HG02973 (cell line): ENCODE measurements around the gene KIF7.

Experiments
- ATAC-seq: cut with Tn5 transposase; IDR thresholded peaks from one replicate; pipeline ENCODE4 v1.9.1; 2021; ENCODE audit warnings: moderate library complexity; ENCODE audit not compliant: unreplicated experiment

KIF7 gene

GRCh38 chr15:89648106-89649012 lies 6.9 kb downstream of the KIF7 start:
- no peak for ATAC-seq

DNA sequence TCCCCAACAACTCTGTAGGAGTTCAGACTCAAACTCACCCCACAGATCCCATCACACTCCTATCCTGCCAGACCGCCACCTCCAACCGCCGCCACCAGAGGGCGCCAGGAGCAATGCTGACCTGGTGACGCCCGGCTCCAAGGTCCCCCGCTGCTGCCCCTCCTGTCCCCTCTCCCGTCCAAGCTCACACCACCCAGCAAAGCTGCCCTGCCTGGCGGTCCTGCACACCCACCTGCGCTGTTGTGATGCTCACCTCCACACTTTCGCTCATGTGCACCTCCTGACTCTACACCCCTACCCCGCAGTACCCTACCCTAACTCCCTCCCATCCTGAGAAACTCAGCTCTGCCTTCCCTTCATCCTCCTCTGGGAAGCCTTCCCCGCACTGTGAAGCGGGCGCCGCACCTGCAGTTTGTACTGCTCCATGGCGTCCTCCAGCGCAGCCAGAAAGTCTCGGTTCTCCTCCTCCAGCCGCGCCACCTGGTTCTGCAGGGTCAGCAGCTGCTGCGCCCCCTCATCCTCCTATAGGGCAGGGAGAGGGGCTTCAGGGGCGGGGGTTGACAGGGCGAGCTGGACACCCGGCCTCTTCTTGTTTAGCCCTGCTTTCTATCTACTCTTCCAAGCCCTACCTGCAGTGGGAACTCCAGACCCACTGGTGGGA lies 7.9 kb downstream of the KIF7 start:
- ATAC-seq = no peak

- ATAC-seq = no peak
Measured at GRCh38 chr15:89646416-89647141, 8.7 kb downstream of the KIF7 start.

DNA sequence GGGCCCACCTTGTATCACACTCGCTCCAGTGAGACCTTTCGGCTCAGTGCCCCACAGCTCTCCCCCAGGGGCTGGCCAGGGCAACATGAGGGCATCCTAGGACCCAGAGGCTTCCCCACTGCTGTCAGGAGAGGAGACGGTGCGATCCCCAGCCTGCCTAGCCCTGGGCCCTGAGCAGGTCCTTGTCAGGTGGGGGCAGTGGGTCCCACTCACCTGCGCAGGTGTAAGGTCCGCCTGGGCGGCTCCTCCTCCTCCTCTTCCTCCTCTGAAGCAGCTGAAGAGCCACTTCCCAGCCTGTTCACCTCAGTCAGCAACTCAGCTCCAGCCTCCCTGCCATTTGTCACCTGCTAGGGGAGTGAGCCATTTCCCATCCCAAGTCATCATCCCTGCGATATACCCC lies 9.6 kb downstream of the KIF7 start:
- no peak for ATAC-seq

GRCh38 chr15:89642106-89642505 lies 13.2 kb downstream of the KIF7 start:
- no peak for ATAC-seq

- no peak for ATAC-seq
Measured at GRCh38 chr15:89641053-89641452, 14.2 kb downstream of the KIF7 start.

GRCh38 chr15:89640245-89640644 lies 15.0 kb downstream of the KIF7 start:
- ATAC-seq = no peak

GRCh38 chr15:89633585-89633984 lies 21.7 kb downstream of the KIF7 start:
- no peak for ATAC-seq

DNA sequence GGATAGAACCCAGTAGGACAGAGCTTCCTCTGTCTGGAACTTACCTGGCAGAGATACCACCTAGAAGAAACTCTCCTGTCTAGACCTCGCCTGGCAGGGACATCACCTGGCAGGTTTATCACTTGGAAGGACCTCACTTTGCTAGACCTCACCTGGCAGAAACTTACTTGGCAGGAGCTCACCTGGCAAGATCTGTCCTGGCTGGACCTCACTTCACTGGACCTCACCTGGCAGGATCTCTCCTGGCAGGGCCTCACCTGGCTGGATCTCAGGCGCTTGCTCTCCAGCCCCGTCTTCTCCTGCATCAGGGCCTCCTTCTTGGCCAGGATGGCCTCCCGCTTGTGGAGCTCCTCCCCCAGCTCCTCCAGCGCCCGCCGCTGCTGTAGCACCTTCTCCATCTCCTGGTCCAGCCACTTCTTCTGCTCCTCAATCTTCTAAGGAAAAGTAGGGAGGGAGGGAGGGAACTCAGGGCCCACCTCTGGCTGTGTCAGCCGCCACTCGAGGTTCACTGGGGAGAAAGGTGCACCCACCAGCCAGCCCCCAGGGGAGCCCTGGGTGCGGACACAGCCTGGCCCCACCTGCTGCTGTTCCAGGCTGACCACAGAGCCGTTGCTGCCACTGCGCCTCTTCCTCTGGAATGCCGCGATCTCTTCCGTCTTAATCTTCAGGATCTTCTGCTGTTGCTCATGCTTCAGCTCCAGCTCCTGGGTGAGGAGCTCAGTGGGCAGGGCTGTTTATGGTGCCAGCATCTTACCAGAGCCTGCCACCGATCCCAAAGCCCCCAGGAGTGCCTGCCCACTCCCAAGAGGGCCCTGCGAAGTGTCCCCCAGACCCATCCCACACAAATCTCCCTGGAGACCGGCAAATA lies 22.5 kb downstream of the KIF7 start:
- ATAC-seq = no peak

DNA sequence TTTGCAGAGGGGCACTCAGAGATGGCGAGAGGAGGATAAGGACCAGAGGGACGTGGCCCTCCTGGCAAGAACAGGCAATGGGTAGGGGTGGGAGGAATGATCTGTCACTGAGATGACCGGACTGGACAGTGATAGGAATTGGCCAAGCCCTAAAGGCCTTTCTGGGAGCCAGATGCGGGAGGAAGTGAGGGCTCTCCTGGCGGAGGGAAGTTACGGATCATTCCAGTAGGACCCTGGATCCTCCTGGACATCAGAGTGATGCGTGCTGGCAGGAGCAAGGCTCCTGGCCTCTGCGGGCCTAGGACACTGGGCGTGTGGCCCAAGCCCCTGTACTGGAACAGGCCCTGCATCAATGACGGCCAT lies 23.4 kb downstream of the KIF7 start:
- ATAC-seq = no peak

DNA sequence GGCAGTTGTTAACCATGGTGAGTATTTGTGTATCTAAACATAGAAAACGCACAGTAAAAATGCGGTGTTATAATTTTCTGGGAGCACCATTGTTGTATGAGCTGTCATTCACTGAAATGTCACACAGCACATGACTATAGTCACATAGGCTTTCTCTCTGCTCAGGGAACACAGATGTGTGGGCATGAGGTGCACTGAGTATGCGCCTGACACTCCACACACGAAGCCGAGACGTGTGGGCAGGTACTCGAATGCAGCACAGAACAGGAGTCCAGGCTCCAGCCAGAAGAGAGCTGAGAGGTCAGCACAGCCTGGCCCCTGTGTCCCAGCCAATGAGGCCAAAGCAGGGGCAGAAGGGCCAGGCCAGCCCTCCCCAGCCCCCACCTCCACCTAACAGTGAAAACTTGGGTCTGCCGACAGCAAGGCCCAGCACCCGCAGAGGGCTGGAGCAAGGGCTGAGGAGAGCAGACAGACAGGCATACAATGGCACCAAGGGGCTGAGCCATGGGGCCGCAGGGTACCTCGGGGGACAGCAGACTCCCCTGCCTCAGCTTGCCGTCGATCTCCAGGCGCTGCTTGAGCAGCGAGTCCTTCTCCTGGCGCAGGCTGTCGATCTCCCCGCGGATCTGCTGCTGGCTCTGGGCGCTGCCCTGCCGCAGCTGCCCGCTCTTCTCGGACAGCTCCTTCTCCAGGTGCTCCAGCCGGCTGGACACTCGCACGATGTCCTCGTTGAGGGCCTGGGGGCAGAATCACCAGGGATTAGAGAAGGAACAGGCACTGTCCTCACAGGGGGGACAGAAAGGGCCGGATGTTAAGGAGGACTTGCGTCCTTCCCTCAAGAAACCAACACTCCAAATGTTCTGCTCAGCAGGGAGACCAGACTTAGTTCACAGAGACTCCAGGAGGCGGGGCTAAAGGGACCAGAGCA lies 24.0 kb downstream of the KIF7 start:
- ATAC-seq = no peak

DNA sequence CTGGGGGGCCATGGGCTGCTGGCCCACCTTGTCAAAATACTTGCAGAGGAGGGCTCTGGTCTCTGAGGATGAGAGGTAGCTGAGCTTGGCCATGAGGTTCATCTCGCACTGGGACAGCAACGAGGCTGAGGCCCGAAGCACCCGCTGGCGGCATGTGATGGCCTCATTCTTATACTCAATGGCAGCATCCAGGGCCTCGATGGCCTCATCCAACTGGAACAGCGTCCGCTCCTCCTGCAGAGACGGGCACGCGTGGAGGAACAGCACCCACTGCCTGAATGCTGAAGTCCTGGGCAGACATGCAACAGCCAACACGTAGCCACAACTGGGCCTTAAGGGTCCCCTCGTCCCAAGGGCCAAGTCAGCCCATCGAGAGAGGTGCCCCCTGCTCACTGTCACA lies 25.0 kb downstream of the KIF7 start:
- ATAC-seq = no peak

DNA sequence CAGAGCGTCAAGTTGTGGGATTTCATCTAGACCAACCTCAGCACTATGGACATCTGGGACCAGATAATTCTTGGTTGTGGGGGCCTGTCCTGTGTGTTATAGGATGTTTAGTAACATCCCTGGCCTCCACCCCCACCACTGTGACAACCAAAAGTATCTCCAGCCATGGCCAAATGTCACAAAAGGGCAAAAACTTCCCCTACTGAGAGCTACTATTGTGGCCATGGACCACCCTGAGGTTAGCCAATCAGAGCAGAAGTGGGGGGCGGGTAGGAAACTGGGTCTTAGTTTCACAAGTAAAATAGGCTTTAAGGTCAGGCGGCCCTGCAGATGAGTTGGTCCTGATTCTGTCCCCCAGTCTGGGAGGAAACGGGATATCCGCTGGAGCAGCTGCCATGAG lies 25.4 kb downstream of the KIF7 start:
- no peak for ATAC-seq

DNA sequence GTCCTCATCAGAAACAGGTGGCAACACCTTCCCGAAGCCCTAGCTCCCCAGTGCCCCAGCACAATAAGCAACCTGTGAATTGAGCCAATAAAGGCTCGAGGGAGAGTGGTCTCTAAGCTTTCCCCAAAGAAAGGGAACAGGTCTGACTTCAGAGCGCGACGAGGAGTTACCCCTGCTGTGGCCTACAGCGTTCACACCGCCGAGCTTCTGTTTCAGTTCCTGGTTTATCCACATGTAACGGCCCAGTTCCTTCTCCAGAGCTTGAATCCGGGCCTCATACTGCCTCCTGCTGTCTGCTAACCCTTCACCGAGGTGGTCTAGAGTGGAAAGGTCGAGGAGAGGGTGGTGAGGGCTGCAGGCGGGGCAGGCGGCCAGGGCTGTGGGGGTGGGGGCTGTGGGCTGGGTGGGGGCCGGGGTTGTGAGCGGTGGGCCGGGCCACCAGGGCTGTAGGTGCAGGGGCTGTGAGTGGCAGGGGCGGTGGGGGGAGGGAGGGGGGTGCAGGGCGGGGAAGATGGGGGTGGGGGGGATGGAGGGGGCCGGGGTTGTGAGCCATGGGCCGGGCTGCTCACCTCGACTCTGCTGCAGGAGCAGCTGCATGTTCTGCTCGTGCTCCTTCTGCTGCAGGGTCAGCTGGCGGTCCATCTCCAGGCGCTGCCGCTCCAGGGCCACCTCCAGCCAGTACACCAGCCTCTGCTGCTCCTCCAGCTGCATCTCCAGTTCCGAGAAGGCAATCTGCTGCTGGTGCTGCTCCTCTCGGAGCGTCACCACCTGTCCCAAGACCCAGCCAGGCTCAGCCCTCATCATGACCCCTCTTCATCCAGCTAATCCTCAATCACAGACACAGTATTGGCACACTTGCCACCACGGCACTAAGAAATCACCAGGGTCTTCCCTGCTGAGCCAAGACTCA lies 26.2 kb downstream of the KIF7 start:
- ATAC-seq = no peak

DNA sequence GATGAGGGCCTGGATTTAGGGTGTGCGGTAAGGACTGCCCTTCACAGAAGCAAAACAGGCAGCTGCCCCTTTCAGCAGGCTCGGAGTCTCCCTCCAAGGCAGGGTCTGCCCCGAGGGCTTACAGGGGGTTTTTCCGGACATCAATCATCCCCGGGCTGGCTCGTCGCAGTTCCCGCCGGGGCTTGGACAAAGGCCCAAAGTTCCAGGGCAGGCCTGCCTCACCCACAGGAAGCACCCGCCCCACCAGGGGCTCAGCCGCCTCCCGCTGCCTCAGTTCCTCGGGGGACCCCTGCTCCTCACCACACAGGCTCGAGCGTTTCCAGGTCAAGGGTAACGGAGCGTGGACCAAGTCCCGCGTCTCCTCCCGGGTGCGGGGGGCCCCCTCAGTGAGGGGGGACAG lies 27.0 kb downstream of the KIF7 start:
- ATAC-seq = no peak

- no peak for ATAC-seq
Measured at GRCh38 chr15:89627256-89627970, 27.9 kb downstream of the KIF7 start.

GRCh38 chr15:89625716-89626115 lies 29.6 kb downstream of the KIF7 start:
- ATAC-seq = no peak

- no peak for ATAC-seq
Measured at GRCh38 chr15:89623165-89623564, 32.1 kb downstream of the KIF7 start.
